G401 (cell line): Measurements from ENCODE around the gene PLA2G6. TPM values are rescaled to one million over a fixed set of nuclear protein-coding genes. Genes with fewer than 3 reads are reported as not detected.
"Not testable (repeated sequence)": the region's sequence is repeated elsewhere in the genome, so short reads cannot be mapped to it uniquely, and the experiment has no call there.

Experiments used
- DNase-seq: peaks from one replicate; pipeline ENCODE4 v3.0.0-alpha.2; 2015; ENCODE audit warnings: low spot score
- in situ Hi-C: cut with HindIII; loops from 2 replicates; pipeline ENCODE4 v1.10.0; 2016; ENCODE audit warnings: low sequenced_read_pairs, mixed read lengths
- total RNA-seq: library from RNA; depleted of rRNA; stranded (reverse); fragments of >200 nt; shearing (Covaris generic); gene quantifications from 2 replicates; pipeline ENCODE4 v1.2.3, GENCODE V29; 2014

Gene PLA2G6
- total RNA-seq, 1 experiment from 2014 or later: 11.4 TPM

- in situ Hi-C loops: no loop called here
- no peak for DNase-seq
Measured at GRCh38 chr22:38081941-38082828, 99.4 kb downstream of the PLA2G6 start.

DNA sequence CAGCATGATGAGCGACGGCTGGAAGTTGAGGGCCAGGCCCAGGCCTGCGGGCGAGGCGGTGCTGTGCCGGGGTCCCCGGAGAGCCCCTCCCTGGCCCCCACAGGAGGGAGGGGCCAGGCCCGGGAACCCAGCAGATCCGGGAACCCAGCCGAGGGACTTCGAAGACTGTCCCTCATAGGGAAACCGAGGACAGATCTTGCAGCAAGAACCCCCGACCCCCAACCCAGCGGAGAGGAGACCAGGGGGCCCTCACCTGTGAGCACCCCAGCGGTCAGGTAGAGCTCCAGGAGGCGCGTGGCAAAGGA, 100.0 kb downstream of the PLA2G6 start:
- no peak for DNase-seq
- in situ Hi-C loops: no loop called here

DNA sequence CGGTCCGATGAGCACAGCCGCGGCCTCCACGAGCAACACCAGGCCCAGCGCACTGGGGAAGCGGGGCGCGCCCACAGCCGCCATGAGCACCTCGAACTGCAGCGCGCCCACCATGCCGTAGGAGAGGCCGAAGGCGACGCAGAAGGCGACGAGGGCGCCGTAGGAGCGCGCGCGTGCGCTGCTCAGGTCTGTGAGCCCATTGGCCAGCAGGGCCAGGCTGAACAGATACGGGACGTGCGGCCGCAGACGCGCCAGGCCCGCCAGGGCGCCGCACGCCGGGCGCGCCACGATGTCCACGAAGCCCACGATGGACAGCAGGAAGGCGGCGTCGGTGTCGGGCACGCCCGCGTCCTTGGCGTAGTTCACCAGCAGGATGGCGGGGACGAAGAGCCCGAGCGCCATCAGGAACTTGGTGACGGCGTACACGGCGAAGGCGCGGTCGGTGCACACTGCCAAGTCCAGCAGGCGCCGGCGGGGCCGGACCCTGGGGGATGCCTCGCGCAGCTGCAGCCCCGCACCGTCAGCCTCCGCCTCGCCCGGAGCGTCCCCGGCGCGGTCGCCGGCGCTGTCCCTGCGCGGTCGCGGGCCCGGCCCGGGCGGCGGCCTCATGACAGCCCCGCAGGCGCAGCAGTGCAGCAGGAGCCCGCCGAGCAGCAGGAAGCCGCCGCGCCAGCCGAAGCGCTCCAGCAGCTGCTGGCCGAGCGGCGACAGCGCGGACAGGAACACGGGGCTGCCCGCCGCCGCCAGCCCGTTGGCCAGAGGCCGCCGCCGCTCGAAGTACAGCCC, 100.6 kb downstream of the PLA2G6 start:
- in situ Hi-C loops: no loop called here

GRCh38 chr22:38080474-38080849, 101.2 kb downstream of the PLA2G6 start:
- no peak for DNase-seq
- in situ Hi-C loops: no loop called here

More for the DNA sequence above, 100.6 kb downstream of the PLA2G6 start:
- no peak for DNase-seq

- in situ Hi-C loops: no loop called here
- DNase-seq: no peak
Measured at GRCh38 chr22:38079804-38080203, 101.8 kb downstream of the PLA2G6 start.

DNA sequence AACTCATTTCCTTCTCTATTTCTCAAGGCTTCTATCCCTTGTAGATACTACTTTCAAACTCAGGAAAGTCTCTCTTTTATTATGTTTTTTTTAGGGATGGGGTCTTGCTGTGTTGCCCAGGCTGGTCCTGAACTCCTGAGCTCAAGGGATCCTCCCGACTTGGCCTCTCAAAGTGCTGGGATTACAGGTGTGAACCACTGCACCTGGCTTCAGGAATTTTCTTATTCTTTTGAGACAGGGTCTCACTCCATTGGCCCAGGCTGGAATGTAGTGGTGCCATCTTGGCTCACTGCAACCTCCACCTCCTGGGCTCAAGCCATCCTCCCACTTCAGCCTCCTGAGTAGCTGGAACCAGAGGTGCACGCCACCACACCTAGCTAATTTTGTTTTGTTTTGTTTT, 102.4 kb downstream of the PLA2G6 start:
- DNase-seq, in situ Hi-C loops: not testable (repeated sequence)

GRCh38 chr22:38078046-38078840, 103.4 kb downstream of the PLA2G6 start:
- DNase-seq: no peak
- in situ Hi-C loops: no loop called here

GRCh38 chr22:38077595-38077994, 104.0 kb downstream of the PLA2G6 start:
- DNase-seq: no peak
- in situ Hi-C loops: no loop called here

DNA sequence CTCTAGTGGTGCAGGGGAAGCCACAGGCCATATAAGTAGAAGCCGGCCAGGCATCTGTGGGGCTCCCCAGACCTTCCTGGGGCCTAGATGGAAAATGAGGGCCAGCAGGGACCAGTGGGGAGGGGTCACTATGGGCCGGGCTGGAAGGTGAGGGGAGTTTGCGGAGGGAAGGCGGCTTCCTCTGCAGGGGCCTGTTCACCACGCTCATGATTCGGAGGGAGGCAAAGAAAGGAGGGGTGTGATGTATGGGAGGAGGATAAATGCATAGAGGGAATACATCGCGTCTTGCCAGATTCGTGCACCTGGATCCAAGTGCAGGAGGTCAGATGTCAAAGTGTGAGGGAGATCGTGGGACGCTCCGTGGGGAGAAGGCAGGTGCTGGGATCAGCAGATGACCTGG, 104.5 kb downstream of the PLA2G6 start:
- in situ Hi-C loops: no loop called here
- no peak for DNase-seq

GRCh38 chr22:38075961-38076360, 105.7 kb downstream of the PLA2G6 start:
- in situ Hi-C loops: no loop called here
- DNase-seq: no peak

- no peak for DNase-seq
- in situ Hi-C loops: no loop called here
Measured at GRCh38 chr22:38075105-38075825, 106.4 kb downstream of the PLA2G6 start.

- in situ Hi-C loops: no loop called here
- no peak for DNase-seq
Measured at GRCh38 chr22:38074181-38075104, 107.2 kb downstream of the PLA2G6 start.

DNA sequence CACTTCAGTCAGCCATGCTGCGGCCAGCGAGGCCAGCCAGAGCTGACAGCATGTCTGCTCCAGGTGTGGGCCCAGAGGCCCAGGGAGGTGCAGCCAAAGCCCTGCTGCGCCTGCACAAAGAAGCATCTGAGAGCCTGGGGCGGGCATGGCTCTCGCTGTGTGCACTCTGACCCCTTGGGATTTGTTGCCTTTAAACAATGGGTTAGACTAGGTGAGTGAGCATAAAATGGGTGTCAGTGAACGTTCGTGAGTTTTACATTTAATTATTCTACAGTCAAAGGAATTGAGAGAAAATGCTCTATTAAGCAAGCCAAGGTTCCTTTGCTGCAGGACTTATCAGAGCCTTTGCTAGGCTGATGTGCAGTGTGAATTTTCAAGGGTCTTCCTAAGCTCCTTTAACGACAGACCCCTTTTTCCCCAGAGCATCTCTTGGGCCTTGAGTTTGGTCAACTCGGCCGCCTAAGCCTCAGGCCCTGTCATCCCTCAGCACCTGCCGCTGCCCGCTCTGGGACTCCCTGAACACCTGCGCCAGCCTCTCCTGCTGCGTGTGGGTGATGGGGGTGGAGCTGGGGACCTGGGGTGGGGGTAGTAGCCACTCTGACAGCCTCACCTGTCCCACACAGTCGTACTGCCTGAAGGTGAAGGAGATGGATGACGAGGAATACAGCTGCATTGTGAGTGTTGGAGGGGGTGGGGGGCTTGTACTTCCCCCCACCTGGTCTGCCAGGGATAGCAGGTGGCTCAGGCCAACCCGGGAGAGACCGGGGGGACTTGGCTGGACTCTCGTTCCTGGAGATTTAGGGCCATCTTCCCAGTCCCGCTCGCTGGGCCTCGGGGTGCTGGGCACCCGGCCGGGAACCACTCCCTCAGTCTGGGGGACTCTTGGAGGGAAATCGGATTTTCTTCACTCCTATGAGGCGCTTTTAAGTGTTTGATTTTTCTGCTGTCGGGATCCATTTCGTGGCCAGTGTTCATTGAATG, 108.2 kb downstream of the PLA2G6 start:
- in situ Hi-C loops: no loop called here

DNA sequence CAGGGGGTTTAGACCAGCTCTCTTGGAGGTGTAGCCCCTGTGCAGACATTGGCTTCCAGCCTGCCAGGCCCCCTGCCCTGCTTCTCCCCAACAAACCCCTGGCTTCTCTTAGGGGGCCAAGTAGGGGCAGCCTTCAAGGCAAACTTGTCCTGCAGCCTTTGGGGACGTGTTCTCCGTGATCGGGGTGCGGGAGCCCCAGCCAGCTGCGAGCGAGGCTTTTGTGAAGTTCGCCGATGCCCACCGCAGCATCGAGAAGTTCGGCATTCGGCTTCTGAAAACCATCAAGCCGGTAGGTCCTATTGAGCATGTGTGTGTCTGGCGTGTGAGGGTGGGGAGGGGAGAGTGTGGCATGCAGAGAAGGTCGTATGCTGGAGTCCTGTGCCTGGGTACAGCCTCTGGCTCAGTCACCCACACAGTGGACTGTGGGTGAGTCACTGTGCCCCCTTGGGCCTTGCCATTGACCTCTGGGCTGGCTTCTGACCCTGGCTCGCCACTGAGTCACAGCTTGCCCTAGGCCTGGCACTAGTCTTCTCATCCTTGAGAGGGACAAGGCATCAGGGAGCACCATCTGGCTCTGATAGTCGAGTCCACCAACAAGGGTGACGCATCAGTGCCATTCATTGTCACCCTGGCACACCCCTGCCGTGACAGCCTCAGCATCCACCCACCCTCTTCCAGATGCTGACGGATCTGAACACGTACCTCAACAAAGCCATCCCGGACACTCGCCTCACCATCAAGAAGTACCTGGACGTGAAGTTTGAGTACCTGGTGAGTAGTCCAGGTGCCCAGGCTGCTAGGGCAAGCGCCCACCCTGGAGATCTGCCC, 109.1 kb downstream of the PLA2G6 start:
- in situ Hi-C loops: no loop called here
- DNase-seq: no peak

More for the DNA sequence above, 108.2 kb downstream of the PLA2G6 start:
- DNase-seq: no peak

DNA sequence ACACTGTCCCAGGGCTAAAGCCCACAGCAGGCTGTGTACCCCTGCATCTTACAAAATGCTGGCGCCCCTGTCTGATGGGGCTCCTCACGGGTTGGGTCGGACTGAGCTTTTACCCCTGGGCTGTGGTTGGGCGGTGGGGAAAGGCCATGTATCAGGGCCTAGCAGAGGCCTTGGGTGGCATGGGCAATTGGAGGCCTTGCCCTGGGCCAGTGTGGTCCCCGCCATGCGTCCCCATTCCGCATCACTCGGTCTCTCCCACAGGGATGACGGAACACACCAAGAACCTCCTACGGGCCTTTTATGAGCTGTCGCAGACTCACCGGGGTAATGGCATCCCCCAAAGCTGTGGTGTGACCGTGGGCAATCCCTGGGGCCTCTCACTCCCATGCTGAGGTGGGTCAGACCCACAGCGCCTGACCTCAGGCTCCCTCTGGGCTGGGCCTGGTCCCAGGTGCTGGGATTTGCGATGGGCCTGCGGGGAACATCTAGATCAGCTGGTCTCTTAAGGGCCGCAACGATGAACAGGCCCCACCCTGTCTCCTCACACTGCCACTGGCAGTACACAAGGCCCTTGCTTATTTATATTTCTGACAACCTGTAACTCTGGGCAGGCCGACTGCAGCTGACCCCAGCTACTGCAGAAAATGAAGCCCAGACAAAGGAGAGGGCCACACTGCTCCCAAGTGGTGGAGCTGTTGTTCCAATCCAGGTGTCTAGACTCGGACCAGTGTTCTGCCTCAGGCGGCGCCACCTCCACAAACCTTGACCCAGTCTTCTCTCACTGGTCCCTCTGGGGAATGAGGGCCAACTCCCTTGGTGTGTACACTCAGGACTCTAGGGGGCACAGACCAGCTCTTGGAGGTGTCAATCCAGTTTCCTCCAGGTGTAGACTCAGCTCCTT, 110.0 kb downstream of the PLA2G6 start:
- DNase-seq: no peak
- in situ Hi-C loops: no loop called here
